GM19438 (cell line): ENCODE data around the gene INS.
"Not testable (repeated sequence)": the region's sequence is repeated elsewhere in the genome, so short reads cannot be mapped to it uniquely, and the experiment has no call there.

ENCODE experiments used
- ATAC-seq: cut with Tn5 transposase; IDR thresholded peaks from one replicate; pipeline ENCODE4 v1.9.1; 2021; ENCODE audit warnings: low read depth; ENCODE audit not compliant: unreplicated experiment

Gene INS

GRCh38 chr11:2182692-2183474 is 21.9 kb upstream of the INS start:
- no peak for ATAC-seq

- no peak for ATAC-seq
These were observed 21.1 kb upstream of the INS start for GRCh38 chr11:2182075-2182474.

- no peak for ATAC-seq
These were observed 19.9 kb upstream of the INS start for GRCh38 chr11:2180789-2181370.

GRCh38 chr11:2180347-2180746 is 19.3 kb upstream of the INS start:
- ATAC-seq, result no peak

- no peak for ATAC-seq
These were observed 18.5 kb upstream of the INS start for GRCh38 chr11:2179516-2179915.

GRCh38 chr11:2178906-2179494 is 18.0 kb upstream of the INS start:
- ATAC-seq, result no peak

GRCh38 chr11:2178055-2178773 is 17.2 kb upstream of the INS start:
- not testable (repeated sequence) for ATAC-seq

- ATAC-seq, result no peak
These were observed 16.1 kb upstream of the INS start for GRCh38 chr11:2177076-2177475.

GRCh38 chr11:2176389-2176900 is 15.4 kb upstream of the INS start:
- ATAC-seq, result no peak

- no peak for ATAC-seq
These were observed 14.7 kb upstream of the INS start for GRCh38 chr11:2175659-2176058.

- ATAC-seq, result no peak
These were observed 13.4 kb upstream of the INS start for GRCh38 chr11:2174361-2174760.

GRCh38 chr11:2173761-2174160 is 12.8 kb upstream of the INS start:
- ATAC-seq, result no peak

GRCh38 chr11:2173150-2173693 is 12.2 kb upstream of the INS start:
- no peak for ATAC-seq

- no peak for ATAC-seq
These were observed 11.7 kb upstream of the INS start for GRCh38 chr11:2172676-2173075.

GRCh38 chr11:2171591-2172003 is 10.6 kb upstream of the INS start, which contains the start of gene TH:
TH (minus strand) TSS chr11:2171815; CDS start chr11:2171786, 29 bp downstream.
- no peak for ATAC-seq

- no peak for ATAC-seq
These were observed 8.9 kb upstream of the INS start for GRCh38 chr11:2169626-2170570.

GRCh38 chr11:2169005-2169378 is 8.0 kb upstream of the INS start:
- no peak for ATAC-seq

GRCh38 chr11:2168286-2169004 is 7.4 kb upstream of the INS start:
- ATAC-seq, result no peak
